Right lobe of liver (tissue), 4 donors: Measurements from ENCODE around the gene RNF44.

ENCODE experiments used
- CTCF ChIP-seq, 4 donors: fragments of 200-600 bp in 3 of 4; fragments of 450-650 bp in 1 of 4; IDR thresholded peaks; one replicate each; pipeline versions ENCODE4 v1.5.1 to v1.8.0; 2016 to 2022; ENCODE audit warnings: antibody characterized with exemption in 4 of 4, mild to moderate bottlenecking in 2 of 4
- POLR2A ChIP-seq: fragments of 450-650 bp; IDR thresholded peaks from one replicate; pipeline ENCODE4 v1.6.1; 2017; ENCODE audit warnings: antibody characterized with exemption, mild to moderate bottlenecking
- donor health status: DM: no; HTN: no; CAD: no.
- donor health status: DM: no; HTN: no; CAD: no.
- donor health status: DM: no; HTN: yes; CAD: no.

GRCh38 chr5:176548967-176549444 is 11.8 kb upstream of the RNF44 start, which contains the start of gene CDHR2:
- TF ChIP-seq CTCF (IDR thresholded peaks at IDR 0.05) (no peak), POLR2A (peak; percentile 43)
